Stomach (tissue), 9 donors: ENCODE measurements around the gene HAND2. TPM values are rescaled to one million over a fixed set of nuclear protein-coding genes. Genes with fewer than 3 reads are reported as not detected.

Experiments used
- DNase-seq, 2 donors: peaks; one replicate each; pipeline versions ENCODE4 v3.0.0 to v3.0.0-alpha.2; 2013 to 2019
- H3K27ac ChIP-seq, 5 donors: fragments of 200-600 bp in 4 of 5; sonication (generic) in 4 of 5; one replicate each; pipeline ENCODE4 v1.5.1; 2013 to 2019; ENCODE audit warnings: mild to moderate bottlenecking in 1 of 5, moderate library complexity in 1 of 5
- H3K27me3 ChIP-seq, 3 donors: fragments of 200-600 bp; sonication (generic); one replicate each; pipeline ENCODE4 v1.5.1; 2017 to 2019; ENCODE audit warnings: mixed run types in 1 of 3
- H3K36me3 ChIP-seq, 4 donors: fragments of 200-600 bp; sonication (generic); 1 replicate in 3 of 4; 2 replicates in 1 of 4; pipeline ENCODE4 v1.5.1; 2016 to 2019
- H3K4me1 ChIP-seq, 4 donors: fragments of 200-600 bp; sonication (generic); one replicate each; pipeline ENCODE4 v1.5.1; 2016 to 2019
- H3K4me3 ChIP-seq, 4 donors: fragments of 200-600 bp; sonication (generic) in 3 of 4; one replicate each; pipeline ENCODE4 v1.5.1; 2016 to 2019; ENCODE audit warnings: mild to moderate bottlenecking in 1 of 4
- H3K9me3 ChIP-seq, 4 donors: fragments of 200-600 bp; sonication (generic); one replicate each; pipeline ENCODE4 v1.5.1; 2016 to 2019
- EP300 ChIP-seq: sonication (generic); formaldehyde crosslinking; IDR thresholded peaks from one replicate; pipeline ENCODE4 v1.6.1; 2017; ENCODE audit warnings: antibody characterized with exemption
- POLR2A ChIP-seq, 4 donors: fragments of 450-650 bp; IDR thresholded peaks; one replicate each; pipeline ENCODE4 v1.6.1; 2016; ENCODE audit warnings: antibody characterized with exemption in 4 of 4, control low read depth in 2 of 4, mild to moderate bottlenecking in 1 of 4, moderate library complexity in 1 of 4
- POLR2AphosphoS5 ChIP-seq, 3 donors: sonication (generic); formaldehyde crosslinking; IDR thresholded peaks; one replicate each; pipeline ENCODE4 v1.6.1; 2016; ENCODE audit warnings: antibody characterized with exemption in 3 of 3
- WGBS, 5 donors: extraction: QIAGEN DNeasy Blood & Tissue Kit in 3 of 5; methylation state at CpG; one replicate each; pipeline versions ENCODE4 v1.1.5 to v1.1.7; 2013 to 2018; 5-methylcytosine and 5-hydroxymethylcytosine counted together
- intact Hi-C: fragments of 100-400 bp; cut with DNase I; formaldehyde crosslinking; loops from one replicate; pipeline ENCODE4 v1.15.1; 2023; ENCODE audit warnings: low total_unique reads
- polyA plus RNA-seq, 3 donors: library from polyadenylated mRNA; stranded (reverse); fragments of 200-250 nt; gene quantifications; one replicate each; pipeline ENCODE4 v1.2.3, GENCODE V29; 2013
- total RNA-seq, 5 donors: library from RNA; depleted of rRNA; stranded (reverse); fragments of >200 nt; gene quantifications; one replicate each; pipeline versions ENCODE4 v1.1.0 to v1.2.3, GENCODE V29; 2014 to 2016
- TF ChIP-seq, protein P1 (sequence below), 7 experiments: fragments of 450-650 bp in 4 of 7; fragments of 200-600 bp in 3 of 7; sonication (generic) in 3 of 7; IDR thresholded peaks; one replicate each; pipeline ENCODE4 v1.5.1; 2016 to 2019; ENCODE audit warnings: antibody characterized with exemption in 7 of 7, control low read depth in 2 of 7, mild to moderate bottlenecking in 1 of 7
- donor health status: healthy with polysubstance abuse.
- donor health status: Bipolar disorder and iron deficiency.
- donor health status: healthy.

Gene HAND2
- total and polyA plus RNA-seq, 8 donors = 1.9 to 234 (median 19.6) TPM

DNA sequence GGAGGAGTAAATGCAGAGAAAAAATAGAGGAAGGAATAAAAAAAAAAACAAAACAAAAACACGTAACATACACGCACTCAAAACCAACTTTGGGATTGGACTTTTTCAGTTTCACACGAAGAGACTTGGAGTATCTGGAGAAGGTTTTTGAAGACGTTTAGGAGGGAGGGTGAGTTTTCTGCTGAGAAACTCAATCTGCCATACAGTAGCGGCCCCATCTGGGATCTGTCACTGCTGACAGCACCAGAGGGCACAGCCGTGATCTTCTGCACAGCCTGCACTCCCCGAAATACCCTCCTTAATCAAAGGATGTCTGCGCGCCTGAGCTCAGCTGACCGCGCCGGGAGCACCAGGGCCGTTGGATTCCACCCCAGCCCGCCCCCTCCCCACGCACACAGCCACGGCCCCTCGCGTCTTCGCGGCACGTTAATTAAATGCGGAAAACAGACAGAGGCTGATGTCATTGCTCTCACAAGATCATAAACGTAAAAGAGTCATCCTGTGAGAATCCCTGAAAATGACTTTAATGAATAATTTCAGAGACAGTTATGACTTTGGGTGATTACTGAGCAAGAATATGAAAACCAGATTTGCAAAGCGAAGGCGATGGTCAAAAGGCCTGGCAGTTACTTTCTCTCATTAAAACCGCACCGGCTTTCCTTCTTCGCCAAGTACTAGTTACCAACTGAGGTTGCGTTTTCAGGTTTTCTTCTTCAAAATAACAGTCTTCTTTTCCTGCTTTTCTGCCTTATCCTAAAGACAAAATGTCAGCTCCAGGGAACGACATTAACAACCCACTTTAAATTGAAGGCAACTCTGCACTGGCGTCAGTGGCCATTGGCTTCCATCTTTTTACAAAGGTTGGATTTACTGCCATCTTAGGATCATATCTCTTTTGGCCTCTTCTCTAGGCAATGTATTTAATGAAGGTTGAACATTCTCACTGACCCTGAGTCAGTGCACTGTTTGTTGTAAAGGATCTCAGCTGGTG, 10.6 kb downstream of the HAND2 start:
- WGBS, 5 donors = 18 to 32% (median 21%) methylated on average over 17 to 31 of the region's 31 CpGs
- peak in 1 of 2 donors; percentile 89 for DNase-seq
- Histone ChIP-seq H3K27ac (peak overlapping the region in 4 of 5 donors; percentile 43 to 92 (median 80)), H3K36me3 (peaks cover 0 to 2% (median 0%) of the 10 kb centered on the region in 4 donors), H3K9me3 (peaks cover 0 to 8% (median 0%) of the 10 kb centered on the region in 4 donors), H3K4me1 (peaks cover 16 to 80% (median 37%) of the 10 kb centered on the region in 4 donors), H3K4me3 (peak overlapping the region; percentile 29 to 44 (median 37)), H3K27me3 (peaks cover 0 to 100% (median 97%) of the 10 kb centered on the region in 3 donors)
- intact Hi-C loops = no loop called here
- TF ChIP-seq POLR2AphosphoS5 (IDR thresholded peaks at IDR 0.05) (peak; percentile 34 to 61 (median 47)), POLR2A (IDR thresholded peaks at IDR 0.05) (no peak), EP300 (no peak)
- TF ChIP-seq, protein P1, sequence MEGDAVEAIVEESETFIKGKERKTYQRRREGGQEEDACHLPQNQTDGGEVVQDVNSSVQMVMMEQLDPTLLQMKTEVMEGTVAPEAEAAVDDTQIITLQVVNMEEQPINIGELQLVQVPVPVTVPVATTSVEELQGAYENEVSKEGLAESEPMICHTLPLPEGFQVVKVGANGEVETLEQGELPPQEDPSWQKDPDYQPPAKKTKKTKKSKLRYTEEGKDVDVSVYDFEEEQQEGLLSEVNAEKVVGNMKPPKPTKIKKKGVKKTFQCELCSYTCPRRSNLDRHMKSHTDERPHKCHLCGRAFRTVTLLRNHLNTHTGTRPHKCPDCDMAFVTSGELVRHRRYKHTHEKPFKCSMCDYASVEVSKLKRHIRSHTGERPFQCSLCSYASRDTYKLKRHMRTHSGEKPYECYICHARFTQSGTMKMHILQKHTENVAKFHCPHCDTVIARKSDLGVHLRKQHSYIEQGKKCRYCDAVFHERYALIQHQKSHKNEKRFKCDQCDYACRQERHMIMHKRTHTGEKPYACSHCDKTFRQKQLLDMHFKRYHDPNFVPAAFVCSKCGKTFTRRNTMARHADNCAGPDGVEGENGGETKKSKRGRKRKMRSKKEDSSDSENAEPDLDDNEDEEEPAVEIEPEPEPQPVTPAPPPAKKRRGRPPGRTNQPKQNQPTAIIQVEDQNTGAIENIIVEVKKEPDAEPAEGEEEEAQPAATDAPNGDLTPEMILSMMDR (IDR thresholded peaks at IDR 0.05) = no peak

DNA sequence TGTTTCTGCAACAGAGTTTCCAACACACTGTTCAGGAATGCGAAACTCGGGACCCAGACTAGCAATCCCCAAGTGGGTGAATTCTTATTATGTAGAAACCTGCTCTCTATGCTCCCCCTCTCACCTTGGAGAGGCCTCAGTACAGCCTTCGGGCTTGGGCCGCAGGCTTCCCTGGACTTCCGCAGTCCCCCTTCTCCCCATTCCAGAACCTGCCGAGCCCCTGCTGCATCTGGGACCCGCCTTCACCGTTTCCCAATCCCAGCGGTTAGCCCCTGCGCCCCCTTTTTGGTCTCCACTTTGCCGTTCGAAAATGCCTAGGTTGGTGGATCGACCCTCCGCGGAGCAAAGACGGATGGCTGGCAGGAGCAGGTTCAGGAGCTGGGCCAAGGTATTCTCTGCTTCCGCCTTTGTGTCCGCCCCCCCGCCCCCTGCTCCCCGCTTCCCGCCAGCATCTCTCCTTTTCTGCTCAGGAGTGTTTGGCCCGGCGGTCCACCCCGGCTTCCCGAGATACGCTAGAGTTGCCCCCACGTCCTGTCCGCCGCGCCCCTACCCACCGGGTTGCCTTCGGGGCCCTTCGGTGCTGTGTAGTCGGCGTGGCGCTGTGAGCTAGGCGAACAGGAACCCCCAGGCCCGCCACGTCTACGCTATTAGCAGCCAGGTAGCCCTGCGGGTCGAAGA, 11.5 kb downstream of the HAND2 start:
- peak overlapping the region; percentile 29 to 44 (median 37) for H3K4me3 ChIP-seq
- DNase-seq = peak in 1 of 2 donors; percentile 65
- WGBS, 5 donors = 10 to 14% (median 13%) methylated on average over 38 to 42 of the region's 42 CpGs
- intact Hi-C loops = no loop called here
- H3K9me3 ChIP-seq = peaks cover 0 to 8% (median 0%) of the 10 kb centered on the region in 4 donors
- H3K36me3 ChIP-seq = no peaks in the 10 kb centered on the region
- TF ChIP-seq POLR2A (IDR thresholded peaks at IDR 0.05) (no peak), EP300 (no peak), POLR2AphosphoS5 (IDR thresholded peaks at IDR 0.05) (no peak)
- TF ChIP-seq, protein P1 (IDR thresholded peaks at IDR 0.05) = no peak
- peaks cover 16 to 74% (median 37%) of the 10 kb centered on the region in 4 donors for H3K4me1 ChIP-seq
- peak overlapping the region in 4 of 5 donors; percentile 43 to 92 (median 80) for H3K27ac ChIP-seq
- peaks cover 0 to 100% (median 96%) of the 10 kb centered on the region in 3 donors for H3K27me3 ChIP-seq

DNA sequence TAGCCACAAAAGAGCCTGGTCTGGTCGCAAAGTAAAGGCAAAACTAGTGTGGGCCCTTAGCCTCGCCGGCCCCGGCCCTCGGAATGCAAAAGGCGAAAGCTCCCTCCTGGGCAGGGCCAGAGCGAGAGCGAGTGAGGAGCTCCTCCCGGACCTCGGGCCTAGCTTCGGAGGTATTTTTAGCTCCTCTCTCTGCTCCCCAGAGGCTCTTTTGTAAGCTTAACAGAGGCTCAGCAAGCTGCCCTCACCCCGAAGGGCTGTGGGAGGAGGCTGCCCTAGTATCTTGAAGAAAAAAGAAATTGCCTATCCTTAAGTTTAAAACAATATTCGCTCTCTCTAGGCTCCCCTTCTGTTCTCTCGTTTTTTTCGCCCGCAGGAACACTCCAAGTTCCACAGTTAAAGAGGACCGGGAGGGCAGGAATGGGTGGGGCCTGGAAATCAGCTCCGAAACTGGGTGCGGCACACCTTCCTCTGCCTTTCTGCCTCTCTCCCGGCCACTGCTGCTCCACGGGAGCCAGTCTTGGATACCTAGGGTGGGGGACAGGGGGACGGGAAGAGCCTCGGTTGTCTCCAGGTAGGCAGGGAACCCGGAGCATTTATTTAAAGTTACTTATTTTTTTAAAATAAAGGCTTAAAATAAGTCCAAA, 12.1 kb downstream of the HAND2 start:
- peaks cover 16 to 67% (median 37%) of the 10 kb centered on the region in 4 donors for H3K4me1 ChIP-seq
- intact Hi-C loops = no loop called here
- DNase-seq = peak in 1 of 2 donors; percentile 60
- H3K36me3 ChIP-seq = no peaks in the 10 kb centered on the region
- 13 to 27% (median 16%) methylated on average over 24 of the region's 24 CpGs for WGBS, 5 donors
- peak overlapping the region in 3 of 4 donors; percentile 29 to 44 (median 43) for H3K4me3 ChIP-seq
- peaks cover 0 to 100% (median 95%) of the 10 kb centered on the region in 3 donors for H3K27me3 ChIP-seq
- TF ChIP-seq, protein P1 (IDR thresholded peaks at IDR 0.05) = no peak
- no peak for TF ChIP-seq POLR2AphosphoS5 (IDR thresholded peaks at IDR 0.05)
- no peak for TF ChIP-seq POLR2A (IDR thresholded peaks at IDR 0.05)
- peak overlapping the region in 4 of 5 donors; percentile 28 to 92 (median 80) for H3K27ac ChIP-seq
- peaks cover 0 to 8% (median 0%) of the 10 kb centered on the region in 4 donors for H3K9me3 ChIP-seq
